Endothelial cell of umbilical vein (primary cell): ENCODE measurements around the gene MYO9B.

Source experiments
- CTCF ChIP-seq, 2 donors: IDR thresholded peaks; 1 replicate in 1 of 2; 2 replicates in 1 of 2; pipeline ENCODE4 v1.5.1; 2011; ENCODE audit warnings: low read length in 2 of 2, mild to moderate bottlenecking in 2 of 2, moderate library complexity in 2 of 2, control low read depth in 1 of 2, inconsistent platforms in 1 of 2, low read depth in 1 of 2; ENCODE audit not compliant: insufficient read depth in 1 of 2; ENCODE audit errors: extremely low read depth in 1 of 2
- GATA2 ChIP-seq: IDR thresholded peaks from 2 replicates; pipeline ENCODE4 v1.7.0; 2011; ENCODE audit warnings: low read depth, mild to moderate bottlenecking, moderate library complexity, mixed read lengths, low read length; ENCODE audit not compliant: insufficient read length, insufficient read depth

- no peak for TF ChIP-seq GATA2
- TF ChIP-seq CTCF (IDR thresholded peaks at IDR 0.05; ENCODE audit: extremely low read depth in 1 of 2, insufficient read depth in 1 of 2, low read depth in 1 of 2, low read length in 2 of 2) = peak; percentile 93 to 97
These were observed 185.3 kb downstream of the MYO9B start for GRCh38 chr19:17260842-17261325.
